H1 (cell line): ENCODE data around the gene RAB26. TPM values are rescaled to one million over a fixed set of nuclear protein-coding genes. Genes with fewer than 3 reads are reported as not detected.

ENCODE experiments used
- CTCF ChIP-seq, 3 experiments: IDR thresholded peaks; 1 replicate in 2 of 3; 2 replicates in 1 of 3; pipeline versions ENCODE4 v1.5.1 to v1.6.1; 2011; ENCODE audit warnings: low read length in 3 of 3, mild to moderate bottlenecking in 3 of 3, inconsistent platforms in 2 of 3, low read depth in 1 of 3, moderate library complexity in 1 of 3; ENCODE audit not compliant: insufficient read depth in 1 of 3; ENCODE audit errors: control extremely low read depth in 1 of 3
- polyA plus RNA-seq, 7 experiments: library from polyadenylated mRNA; depleted of rRNA in 3 of 7; stranded (reverse) in 5 of 7; unstranded in 2 of 7; fragments of >200 nt in 5 of 7; fragments of 200-250 nt in 2 of 7; gene quantifications; 1 replicate in 5 of 7; 2 replicates in 1 of 7; 4 replicates in 1 of 7; pipeline versions ENCODE4 v1.2.1 to v1.2.3, GENCODE V29; 2011 to 2013; ENCODE audit warnings: missing spikeins in 2 of 7, mixed read lengths in 2 of 7
- total RNA-seq: library from RNA; stranded (reverse); fragmentation: NEBNext Ultra II Directional; extraction: Animal tissue kit (Norgen Biotek cat#: 25700); gene quantifications from 2 replicates; pipeline ENCODE4 v1.2.1, GENCODE V29; 2021

Gene RAB26
- total and polyA plus RNA-seq, 2 of the 8 experiments (the other 6 are each of a cell fraction or from before 2014, with no cell fraction given) = 4.3 to 5.4 TPM

- no peak for TF ChIP-seq CTCF (IDR thresholded peaks at IDR 0.05; ENCODE audit: control extremely low read depth in 1 of 3, insufficient read depth in 1 of 3, low read depth in 1 of 3, low read length in 3 of 3)
- TF ChIP-seq, all 59 proteins: peak for 0
Observed at GRCh38 chr16:2183671-2184070, 35.2 kb downstream of the RAB26 start (continued).
